ENCODE measurements around the gene HECTD1.

DNA sequence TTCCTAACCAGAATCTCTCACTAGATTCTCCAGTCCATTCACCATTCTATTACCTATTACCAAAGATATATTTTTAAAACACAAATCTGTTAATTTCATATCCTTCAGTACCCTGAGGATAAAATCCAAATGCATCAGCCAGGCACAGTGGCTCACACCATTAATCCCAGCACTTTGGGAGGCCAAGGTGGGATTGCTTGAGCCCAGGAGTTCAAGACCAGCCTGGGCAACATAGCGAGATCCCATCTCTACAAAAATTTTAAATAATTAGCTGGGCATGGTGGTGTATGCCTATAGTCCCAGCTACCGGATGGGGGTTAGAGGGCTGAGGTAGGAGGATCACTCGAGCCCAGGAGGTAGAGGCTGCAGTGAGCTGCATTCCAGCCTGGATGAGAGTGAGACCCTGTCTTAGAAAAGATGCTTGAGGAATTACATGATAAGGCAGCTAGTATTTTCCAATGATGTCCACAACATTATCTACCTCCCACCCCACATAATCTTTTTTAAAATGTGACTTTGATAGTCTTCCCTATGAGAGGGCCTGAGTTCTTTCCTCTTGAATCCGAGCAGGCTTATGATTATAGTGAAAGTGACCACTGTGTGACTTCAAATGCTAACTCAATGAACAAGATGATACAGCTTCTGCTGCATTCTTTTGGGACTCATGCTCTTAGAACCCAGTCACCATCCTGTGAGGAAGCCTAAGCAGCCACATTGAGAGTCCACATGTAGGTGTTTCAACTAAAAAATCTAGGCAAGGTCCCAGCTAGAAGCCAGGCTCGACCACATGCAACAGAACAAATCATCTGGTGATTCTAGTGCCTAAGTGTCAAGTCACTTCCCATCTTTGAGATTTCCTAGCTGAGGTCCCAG lies 18.0 kb downstream of the HECTD1 start:
- no peak for TF ChIP-seq CTCF (IDR thresholded peaks at IDR 0.05; ENCODE audit: insufficient read depth, low read depth, low read length)
- no peak for TF ChIP-seq EZH2 (IDR thresholded peaks at IDR 0.05; ENCODE audit: insufficient read depth, low read length)
